Measurements from ENCODE around the gene MRPL54.
"Not testable (repeated sequence)": the region's sequence is repeated elsewhere in the genome, so short reads cannot be mapped to it uniquely, and the experiment has no call there.

The MRPL54 gene

DNA sequence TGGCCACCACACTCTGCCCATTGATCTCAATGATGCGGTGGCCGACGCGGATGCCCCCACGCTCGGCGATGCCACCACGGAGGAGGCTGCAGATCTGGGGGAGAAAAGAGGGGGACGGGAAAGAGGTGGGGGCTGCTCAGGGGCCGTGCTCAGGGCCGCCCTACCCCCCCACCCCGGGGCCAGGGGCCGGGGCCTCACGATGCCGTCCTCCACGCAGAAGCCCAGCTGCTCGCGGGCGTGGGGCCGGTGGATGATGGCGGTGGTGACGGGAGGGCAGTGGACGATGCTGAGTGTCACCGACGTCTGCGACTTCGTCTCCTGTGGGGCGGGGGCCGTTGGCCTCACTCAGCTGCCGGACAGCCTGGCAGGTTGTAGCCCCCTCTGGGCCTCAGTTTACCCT lies 11.2 kb upstream of the MRPL54 start:
- H3K79me2 ChIP-seq (ENCODE audit: control insufficient read depth, insufficient read depth, low read length, poor library complexity), result no peaks in the 10 kb centered on the region
- no peak overlapping the region for H3K18ac ChIP-seq (ENCODE audit: low read length)
- H4K12ac ChIP-seq (ENCODE audit: low read depth, low read length), result no peak overlapping the region
- no peak overlapping the region for H3K9ac ChIP-seq (ENCODE audit: low read length)
- no CpG with 5 or more reads among the region's 30 CpGs for WGBS (ENCODE audit: extremely low coverage, insufficient coverage, insufficient read length)
- H3K4ac ChIP-seq (ENCODE audit: low read depth, low read length), result no peak overlapping the region
- no peak overlapping the region for H2BK120ac ChIP-seq (ENCODE audit: insufficient read depth, low read length, poor library complexity)
- H3K36me3 ChIP-seq (ENCODE audit: control insufficient read depth in 1 of 2, insufficient read depth in 2 of 2, low read length in 2 of 2), result peaks cover 49 to 51% of the 10 kb centered on the region in 2 experiments
- H3K4me2 ChIP-seq (ENCODE audit: low read length), result no peak overlapping the region
- H3K27me3 ChIP-seq (ENCODE audit: insufficient read depth, low read length), result no peaks in the 10 kb centered on the region
- no peak overlapping the region for H3K23ac ChIP-seq (ENCODE audit: low read length)
- H2BK5ac ChIP-seq (ENCODE audit: low read depth, low read length, poor library complexity), result no peak overlapping the region
- H3K9me3 ChIP-seq (ENCODE audit: insufficient read depth, low read depth, low read length), result no peaks in the 10 kb centered on the region
- H2AFZ ChIP-seq (ENCODE audit: insufficient read depth, low read length, poor library complexity), result no peak overlapping the region
- no peak overlapping the region for H3K27ac ChIP-seq (ENCODE audit: low read depth, low read length)
- no peak overlapping the region for H3K14ac ChIP-seq (ENCODE audit: low read length)
- DNase-seq, result no peak
- no peak overlapping the region for H2BK12ac ChIP-seq (ENCODE audit: low read length)
- no peak overlapping the region for H4K8ac ChIP-seq (ENCODE audit: low read depth, low read length)
- no peaks in the 10 kb centered on the region for H3K4me1 ChIP-seq (ENCODE audit: control insufficient read depth in 1 of 2, insufficient read depth in 2 of 2, low read length in 2 of 2)
- H3K4me3 ChIP-seq (ENCODE audit: low read depth, low read length), result no peak overlapping the region
- no peak overlapping the region for H2AK5ac ChIP-seq (ENCODE audit: low read length)
- no peak overlapping the region for H4K91ac ChIP-seq (ENCODE audit: low read depth, low read length)
- H3K79me1 ChIP-seq (ENCODE audit: low read length), result no peaks in the 10 kb centered on the region

DNA sequence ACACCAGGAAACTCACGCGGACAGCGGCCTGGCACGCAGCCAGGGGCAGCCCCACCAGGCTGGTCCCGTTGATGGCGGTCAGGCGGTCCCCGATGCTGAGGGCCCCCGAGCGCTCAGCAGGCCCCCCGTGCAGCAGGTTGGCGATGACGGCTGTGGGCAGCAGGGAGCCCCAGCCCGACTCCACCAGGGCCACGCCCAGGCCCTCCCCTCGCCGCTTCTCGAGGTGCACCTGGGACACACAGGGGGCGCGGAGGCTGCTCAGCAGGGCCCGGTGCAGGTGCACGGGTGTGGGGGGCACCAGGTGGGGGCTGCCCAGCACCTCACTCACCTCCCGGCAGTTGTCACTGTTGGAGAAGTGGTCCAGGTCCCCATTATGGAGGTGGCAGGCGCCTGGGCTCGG lies 10.0 kb upstream of the MRPL54 start:
- Histone ChIP-seq H4K8ac (ENCODE audit: low read depth, low read length) (no peak overlapping the region), H3K18ac (ENCODE audit: low read length) (no peak overlapping the region)
- no CpG with 5 or more reads among the region's 25 CpGs for WGBS (ENCODE audit: extremely low coverage, insufficient coverage, insufficient read length)

DNA sequence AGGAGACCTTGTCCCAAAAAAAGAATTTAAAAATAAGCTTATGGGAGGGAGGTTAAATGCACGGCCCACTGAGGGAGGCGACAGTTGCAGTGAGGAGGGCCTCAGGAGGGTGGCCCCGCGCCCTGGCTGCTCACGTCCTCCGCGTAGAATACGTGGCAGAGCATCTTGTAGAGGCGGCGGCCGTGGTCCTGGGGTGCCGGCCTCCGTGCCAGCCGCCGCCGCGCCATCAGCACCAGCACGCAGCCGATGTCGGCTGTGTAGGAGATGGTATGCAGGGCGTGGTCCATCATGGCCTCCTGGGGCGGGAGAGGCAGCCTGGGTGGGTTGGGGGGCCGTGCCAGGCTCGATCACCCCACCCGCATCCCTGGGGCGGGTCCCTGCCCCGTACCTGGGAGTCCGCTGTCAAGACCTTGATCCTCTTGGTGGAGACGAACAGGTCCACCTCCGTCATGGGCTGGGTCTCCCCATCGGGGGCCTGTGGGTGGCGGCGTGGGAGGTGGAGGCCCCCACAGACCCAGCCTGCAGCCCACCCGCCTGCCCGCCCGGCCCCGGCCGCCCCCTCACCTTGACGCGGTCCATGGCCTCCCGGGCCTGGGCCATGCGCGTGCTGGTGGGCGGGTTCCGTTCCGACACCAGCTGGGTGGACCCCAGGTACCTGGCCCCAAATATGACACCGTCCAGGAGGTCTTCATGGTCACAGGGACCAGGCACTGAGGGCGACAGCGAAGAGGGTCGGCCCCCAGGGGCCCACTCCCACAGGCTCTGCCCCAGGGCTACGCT lies 8.7 kb upstream of the MRPL54 start:
- Histone ChIP-seq H3K4me1 (ENCODE audit: control insufficient read depth in 1 of 2, insufficient read depth in 2 of 2, low read length in 2 of 2) (no peaks in the 10 kb centered on the region), H3K79me2 (ENCODE audit: control insufficient read depth, insufficient read depth, low read length, poor library complexity) (no peaks in the 10 kb centered on the region), H2AFZ (ENCODE audit: insufficient read depth, low read length, poor library complexity) (no peak overlapping the region), H2BK5ac (ENCODE audit: low read depth, low read length, poor library complexity) (no peak overlapping the region), H3K4me2 (ENCODE audit: low read length) (no peak overlapping the region), H3K23ac (ENCODE audit: low read length) (no peak overlapping the region), H4K8ac (ENCODE audit: low read depth, low read length) (no peak overlapping the region), H2AK5ac (ENCODE audit: low read length) (no peak overlapping the region), H4K91ac (ENCODE audit: low read depth, low read length) (no peak overlapping the region), H3K18ac (ENCODE audit: low read length) (no peak overlapping the region), H3K27me3 (ENCODE audit: insufficient read depth, low read length) (no peaks in the 10 kb centered on the region), H3K4me3 (ENCODE audit: low read depth, low read length) (no peak overlapping the region), H2BK12ac (ENCODE audit: low read length) (no peak overlapping the region), H3K79me1 (ENCODE audit: low read length) (no peaks in the 10 kb centered on the region), H2BK120ac (ENCODE audit: insufficient read depth, low read length, poor library complexity) (no peak overlapping the region), H3K14ac (ENCODE audit: low read length) (no peak overlapping the region), H3K27ac (ENCODE audit: low read depth, low read length) (no peak overlapping the region), H3K9me3 (ENCODE audit: insufficient read depth, low read depth, low read length) (no peaks in the 10 kb centered on the region), H3K9ac (ENCODE audit: low read length) (no peak overlapping the region), H3K4ac (ENCODE audit: low read depth, low read length) (no peak overlapping the region), H3K36me3 (ENCODE audit: control insufficient read depth in 1 of 2, insufficient read depth in 2 of 2, low read length in 2 of 2) (peaks cover 51 to 58% of the 10 kb centered on the region in 2 experiments), H4K12ac (ENCODE audit: low read depth, low read length) (no peak overlapping the region)
- DNase-seq, result no peak
- no CpG with 5 or more reads among the region's 51 CpGs for WGBS (ENCODE audit: extremely low coverage, insufficient coverage, insufficient read length)

More for the DNA sequence above, 10.0 kb upstream of the MRPL54 start:
- H2AFZ ChIP-seq (ENCODE audit: insufficient read depth, low read length, poor library complexity), result no peak overlapping the region
- no peaks in the 10 kb centered on the region for H3K27me3 ChIP-seq (ENCODE audit: insufficient read depth, low read length)
- no peak overlapping the region for H2BK120ac ChIP-seq (ENCODE audit: insufficient read depth, low read length, poor library complexity)
- H3K36me3 ChIP-seq (ENCODE audit: control insufficient read depth in 1 of 2, insufficient read depth in 2 of 2, low read length in 2 of 2), result peaks cover 51 to 52% of the 10 kb centered on the region in 2 experiments
- no peak overlapping the region for H3K14ac ChIP-seq (ENCODE audit: low read length)
- no peak overlapping the region for H4K12ac ChIP-seq (ENCODE audit: low read depth, low read length)
- no peak overlapping the region for H3K23ac ChIP-seq (ENCODE audit: low read length)
- no peak for DNase-seq
- no peaks in the 10 kb centered on the region for H3K79me1 ChIP-seq (ENCODE audit: low read length)
- no peak overlapping the region for H3K9ac ChIP-seq (ENCODE audit: low read length)
- no peak overlapping the region for H3K4me2 ChIP-seq (ENCODE audit: low read length)
- no peak overlapping the region for H4K91ac ChIP-seq (ENCODE audit: low read depth, low read length)
- H3K4me1 ChIP-seq (ENCODE audit: control insufficient read depth in 1 of 2, insufficient read depth in 2 of 2, low read length in 2 of 2), result no peaks in the 10 kb centered on the region
- no peaks in the 10 kb centered on the region for H3K9me3 ChIP-seq (ENCODE audit: insufficient read depth, low read depth, low read length)
- no peak overlapping the region for H3K27ac ChIP-seq (ENCODE audit: low read depth, low read length)
- no peak overlapping the region for H2BK5ac ChIP-seq (ENCODE audit: low read depth, low read length, poor library complexity)
- no peak overlapping the region for H2AK5ac ChIP-seq (ENCODE audit: low read length)
- H2BK12ac ChIP-seq (ENCODE audit: low read length), result no peak overlapping the region
- no peak overlapping the region for H3K4me3 ChIP-seq (ENCODE audit: low read depth, low read length)
- H3K79me2 ChIP-seq (ENCODE audit: control insufficient read depth, insufficient read depth, low read length, poor library complexity), result no peaks in the 10 kb centered on the region
- no peak overlapping the region for H3K4ac ChIP-seq (ENCODE audit: low read depth, low read length)

DNA sequence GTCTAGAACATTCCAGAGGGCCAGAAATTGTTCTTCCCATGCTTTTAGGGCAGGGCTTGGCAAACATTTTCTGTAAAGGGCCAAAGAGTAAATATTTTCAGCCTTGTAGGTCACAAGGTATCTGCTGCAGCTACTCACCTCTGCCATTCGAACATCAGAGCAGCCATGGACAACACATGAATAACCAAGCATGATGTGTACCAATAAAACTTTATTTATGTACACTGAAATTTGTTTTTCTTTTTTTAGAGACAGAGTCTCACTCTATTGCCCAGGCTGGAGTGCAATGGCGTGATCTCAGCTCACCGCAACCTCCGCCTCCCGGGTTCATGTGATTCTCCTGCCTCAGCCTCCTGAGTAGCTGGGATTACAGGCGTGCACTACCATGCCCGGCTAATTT lies 4.8 kb upstream of the MRPL54 start:
- H3K79me1 ChIP-seq (ENCODE audit: low read length); H3K18ac ChIP-seq (ENCODE audit: low read length); H4K12ac ChIP-seq (ENCODE audit: low read depth, low read length); H3K23ac ChIP-seq (ENCODE audit: low read length); H2BK5ac ChIP-seq (ENCODE audit: low read depth, low read length, poor library complexity); H3K9me3 ChIP-seq (ENCODE audit: insufficient read depth, low read depth, low read length); H3K27me3 ChIP-seq (ENCODE audit: insufficient read depth, low read length); H4K8ac ChIP-seq (ENCODE audit: low read depth, low read length); H3K9ac ChIP-seq (ENCODE audit: low read length); H3K4me1 ChIP-seq (ENCODE audit: control insufficient read depth in 1 of 2, insufficient read depth in 2 of 2, low read length in 2 of 2); H3K4me2 ChIP-seq (ENCODE audit: low read length); H3K4me3 ChIP-seq (ENCODE audit: low read depth, low read length); H4K91ac ChIP-seq (ENCODE audit: low read depth, low read length); H2AK5ac ChIP-seq (ENCODE audit: low read length); H2AFZ ChIP-seq (ENCODE audit: insufficient read depth, low read length, poor library complexity); H2BK120ac ChIP-seq (ENCODE audit: insufficient read depth, low read length, poor library complexity); H3K4ac ChIP-seq (ENCODE audit: low read depth, low read length); H3K27ac ChIP-seq (ENCODE audit: low read depth, low read length); H2BK12ac ChIP-seq (ENCODE audit: low read length); DNase-seq; H3K14ac ChIP-seq (ENCODE audit: low read length): not testable (repeated sequence)
- peaks cover 10% of the 10 kb centered on the region for H3K79me2 ChIP-seq (ENCODE audit: control insufficient read depth, insufficient read depth, low read length, poor library complexity)
- peaks cover 34 to 37% of the 10 kb centered on the region in 2 experiments for H3K36me3 ChIP-seq (ENCODE audit: control insufficient read depth in 1 of 2, insufficient read depth in 2 of 2, low read length in 2 of 2)
- WGBS (ENCODE audit: extremely low coverage, insufficient coverage, insufficient read length), result no CpG with 5 or more reads among the region's 7 CpGs
